K562 (cell line): ENCODE measurements around the gene MGA. TPM values are rescaled to one million over a fixed set of nuclear protein-coding genes. Genes with fewer than 3 reads are reported as not detected.

Source experiments
- ATAC-seq: fragments of 200-7000 bp; cut with Tn5 transposase; 3 replicates; pipeline ENCODE4 v1.9.1; 2020; ENCODE audit warnings: moderate library complexity
- BruUV-seq: library from RNA; stranded (reverse); fragments of 400-500 nt; replicated peaks from 2 replicates; lab custom pipeline; 2021; lab: Mats Ljungman, UMichigan
- CTCF ChIA-PET: fragments of 300-600 bp; formaldehyde crosslinking; extraction: SDS; loops from one replicate; lab custom pipeline; 2021; ENCODE audit warnings: low intra/inter-chr PET ratio; lab: Yijun Ruan, JAX
- POLR2A ChIA-PET: fragments of 300-600, 350-650 bp; sonication (Branson Sonifier 250); formaldehyde crosslinking; extraction: SDS; loops from one replicate; lab custom pipeline; 2021; ENCODE audit warnings: antibody characterized with exemption, inconsistent platforms; lab: Yijun Ruan, JAX
- DNase-seq, 4 experiments: peaks; one replicate each; pipeline versions ENCODE4 v3.0.0 to v3.0.0-alpha.2; 2011 to 2018; ENCODE audit warnings: low spot score in 3 of 4, mixed read lengths in 3 of 4; ENCODE audit errors: extremely low read depth in 1 of 4
- FAIRE-seq: peaks from 2 replicates; lab custom pipeline; 2011; peaks lifted over from hg19 to GRCh38; lab: Jason Lieb, UNC
- H2AFZ ChIP-seq: 2 replicates; pipeline ENCODE4 v1.6.0; 2011; ENCODE audit warnings: low read depth, low read length, control low read depth, inconsistent platforms
- H3K27ac ChIP-seq: fragments of 200-600 bp; 3 replicates; pipeline ENCODE4 v1.8.0; 2011; ENCODE audit warnings: low read depth, mild to moderate bottlenecking, control low read depth, inconsistent platforms, low read length, moderate library complexity, mixed read lengths; ENCODE audit errors: extremely low read depth
- H3K27me3 ChIP-seq, 2 experiments: fragments of 300-600 bp in 1 of 2; 2 replicates in 1 of 2; 3 replicates in 1 of 2; pipeline versions ENCODE4 v1.6.0 to v1.8.0; 2011; ENCODE audit warnings: inconsistent platforms in 2 of 2, low read length in 2 of 2, mild to moderate bottlenecking in 1 of 2, mixed read lengths in 1 of 2, moderate library complexity in 1 of 2; ENCODE audit not compliant: control insufficient read depth in 2 of 2, insufficient read depth in 2 of 2
- H3K36me3 ChIP-seq: fragments of 300-600 bp; 3 replicates; pipeline ENCODE4 v1.8.0; 2011; ENCODE audit warnings: mild to moderate bottlenecking, low read length, inconsistent platforms; ENCODE audit not compliant: control insufficient read depth, insufficient read depth
- H3K4me1 ChIP-seq, 2 experiments: fragments of 200-600 bp in 1 of 2; replicated peaks in 1 of 2; 2 replicates in 1 of 2; 3 replicates in 1 of 2; pipeline versions ENCODE4 v1.5.1 to v1.8.0; 2011; ENCODE audit warnings: inconsistent platforms in 2 of 2, low read length in 2 of 2, mild to moderate bottlenecking in 1 of 2, mixed read lengths in 1 of 2, moderate library complexity in 1 of 2; ENCODE audit not compliant: control insufficient read depth in 2 of 2, insufficient read depth in 2 of 2
- H3K4me2 ChIP-seq: 2 replicates; pipeline ENCODE4 v1.6.1; 2011; ENCODE audit warnings: low read length, control low read depth, inconsistent platforms, mixed read lengths; ENCODE audit not compliant: insufficient read depth
- H3K4me3 ChIP-seq: fragments of 200-600 bp; sonication (generic), shearing (Covaris generic); 2 replicates; pipeline ENCODE4 v1.5.1; 2016; ENCODE audit warnings: control low read depth, inconsistent platforms
- H3K79me2 ChIP-seq: fragments of 200-600 bp; 3 replicates; pipeline ENCODE4 v1.8.0; 2011; ENCODE audit warnings: low read length, inconsistent platforms; ENCODE audit not compliant: control insufficient read depth, insufficient read depth
- H3K9ac ChIP-seq, 2 experiments: 2 replicates each; pipeline versions ENCODE4 v1.6.0 to v1.6.1; 2011; ENCODE audit warnings: low read depth in 2 of 2, low read length in 2 of 2, control low read depth in 1 of 2, inconsistent platforms in 1 of 2, mild to moderate bottlenecking in 1 of 2, mixed read lengths in 1 of 2; ENCODE audit not compliant: insufficient read depth in 1 of 2
- H3K9me1 ChIP-seq: one replicate; pipeline ENCODE4 v1.6.0; 2011; ENCODE audit warnings: inconsistent platforms, mild to moderate bottlenecking, low read length, moderate library complexity; ENCODE audit not compliant: control insufficient read depth, insufficient read depth
- H3K9me3 ChIP-seq: replicated peaks from 2 replicates; pipeline ENCODE4 v1.5.1; 2011; ENCODE audit warnings: low read depth, low read length, inconsistent platforms; ENCODE audit not compliant: control insufficient read depth, insufficient read depth
- H4K20me1 ChIP-seq: replicated peaks from 2 replicates; pipeline ENCODE4 v1.6.1; 2011; ENCODE audit warnings: low read length, inconsistent platforms, mixed read lengths; ENCODE audit not compliant: control insufficient read depth, insufficient read depth
- CBFA2T2 ChIP-seq: fragments of 450-650 bp; conservative IDR thresholded peaks from 2 replicates; pipeline ENCODE4 v1.6.1; 2017; ENCODE audit warnings: mild to moderate bottlenecking
- HDAC6 ChIP-seq: IDR thresholded peaks from 2 replicates; pipeline ENCODE4 v1.6.1; 2012; ENCODE audit warnings: low read depth, mild to moderate bottlenecking, control low read depth, inconsistent platforms, low read length, moderate library complexity
- HMGXB4 ChIP-seq: sonication (generic); formaldehyde crosslinking; IDR thresholded peaks from 2 replicates; pipeline ENCODE4 v1.8.1; 2023; ENCODE audit warnings: mild to moderate bottlenecking, missing genetic modification reagents
- L3MBTL2 ChIP-seq: fragments of 450-650 bp; IDR thresholded peaks from 2 replicates; pipeline ENCODE4 v1.6.1; 2016; ENCODE audit warnings: mild to moderate bottlenecking, moderate library complexity
- MYC ChIP-seq, 2 experiments: fragments of 250-450 bp in 1 of 2; sonication (Bioruptor Pico) in 1 of 2; IDR thresholded peaks; 2 replicates each; pipeline versions ENCODE4 v1.5.1 to v1.6.1; 2012 to 2021; ENCODE audit warnings: low read depth in 2 of 2, borderline replicate concordance in 1 of 2, improper control_type of control experiment in 1 of 2, low read length in 1 of 2, mild to moderate bottlenecking in 1 of 2, moderate library complexity in 1 of 2
- PHF21A ChIP-seq: fragments of 450-650 bp; IDR thresholded peaks from 2 replicates; pipeline ENCODE4 v1.6.1; 2017; ENCODE audit warnings: low read depth, borderline replicate concordance
- PHF8 ChIP-seq: fragments of 200-600 bp; sonication (generic); IDR thresholded peaks from 2 replicates; pipeline ENCODE4 v1.6.1; 2012; ENCODE audit warnings: mixed run types, mild to moderate bottlenecking, inconsistent platforms, low read length, moderate library complexity, borderline replicate concordance
- SMARCE1 ChIP-seq: fragments of 450-650 bp; IDR thresholded peaks from 2 replicates; pipeline ENCODE4 v1.7.1; 2016; ENCODE audit warnings: mild to moderate bottlenecking
- TCF3 ChIP-seq: sonication (generic); formaldehyde crosslinking; IDR thresholded peaks from 2 replicates; pipeline ENCODE4 v1.4.0; 2020; ENCODE audit warnings: mild to moderate bottlenecking, missing genetic modification reagents
- ZNF408 ChIP-seq: fragments of 250-450 bp; sonication (Bioruptor Pico); IDR thresholded peaks from 2 replicates; pipeline ENCODE4 v1.4.0; 2020; ENCODE audit warnings: low read depth, mild to moderate bottlenecking, moderate library complexity
- ZNF644 ChIP-seq: fragments of 200-800 bp; sonication (Bioruptor generic); IDR thresholded peaks from 2 replicates; pipeline ENCODE4 v1.6.1; 2016; ENCODE audit warnings: low read depth, missing genetic modification characterization, missing compliant biosample characterization
- whole genome bisulfite sequencing: fragments of 100-300 bp; shearing (Covaris generic); methylation state at CpG from one replicate; pipeline ENCODE4 v1.1.6; 2016; ENCODE audit warnings: low coverage, mixed read lengths; ENCODE audit not compliant: insufficient coverage; ENCODE audit errors: missing lambda C conversion rate; 5-methylcytosine and 5-hydroxymethylcytosine counted together
- in situ Hi-C: fragments of 300-500 bp; cut with MboI; formaldehyde crosslinking; loops from 4 replicates; pipeline ENCODE4 v1.15.0; 2018; ENCODE audit warnings: inconsistent platforms, mixed read lengths
- intact Hi-C: fragments of 100-400 bp; cut with micrococcal nuclease; formaldehyde crosslinking; loops from 2 replicates; pipeline ENCODE4 v1.14.2; 2022
- polyA plus RNA-seq, 8 experiments: library from polyadenylated mRNA; depleted of rRNA in 4 of 8; stranded (reverse) in 5 of 8; unstranded in 3 of 8; fragments of >200 nt; fragmentation: Nextera tagmentation in 2 of 8; fragmentation: Illumina TruSeq in 1 of 8; extraction: Ambion mirVana in 2 of 8; extraction: Trizol in 1 of 8; gene quantifications; 2 replicates each; pipeline versions ENCODE4 v1.2.1 to v1.2.3, GENCODE V29; 2011 to 2014; ENCODE audit warnings: inconsistent platforms in 1 of 8, missing spikeins in 1 of 8
- total RNA-seq, 7 experiments: library from RNA; depleted of rRNA in 6 of 7; stranded (reverse); fragments of >200 nt in 6 of 7; fragmentation: Illumina TruSeq in 2 of 7; extraction: Trizol in 2 of 7; gene quantifications; 2 replicates each; pipeline versions ENCODE4 v1.2.1 to v1.2.3, GENCODE V29; 2011 to 2021; ENCODE audit warnings: low replicate concordance in 1 of 7
- TF ChIP-seq, protein P1 (sequence below): fragments of 450-650 bp; formaldehyde crosslinking; IDR thresholded peaks from 2 replicates; pipeline ENCODE4 v1.4.0; 2020; ENCODE audit warnings: mild to moderate bottlenecking
- TF ChIP-seq, protein P2 (sequence below): fragments of 250-450 bp; sonication (Bioruptor Pico); IDR thresholded peaks from 2 replicates; pipeline ENCODE4 v1.5.0; 2020; ENCODE audit warnings: mild to moderate bottlenecking, borderline replicate concordance
- TF ChIP-seq, protein P3 (sequence below): fragments of 200-800 bp; sonication (Bioruptor generic); IDR thresholded peaks from 2 replicates; pipeline ENCODE4 v1.6.1; 2017; ENCODE audit warnings: missing genetic modification characterization, missing compliant biosample characterization

The MGA gene
- total and polyA plus RNA-seq, 9 of the 15 experiments (the other 6 are each of a cell fraction or from before 2014, with no cell fraction given) = 4.7 to 56.1 (median 21.1) TPM

GRCh38 chr15:41630616-41631217, 29.5 kb upstream of the MGA start:
- CTCF ChIA-PET = no interaction called here

More at GRCh38 chr15:41630616-41631217, 29.5 kb upstream of the MGA start:
- in situ Hi-C loops = no loop called here
- WGBS = 26% methylated on average over 3 of the region's 3 CpGs
- Histone ChIP-seq H3K27ac (no peak overlapping the region), H2AFZ (no peak overlapping the region), H3K79me2 (no peaks in the 10 kb centered on the region), H3K27me3 (no peaks in the 10 kb centered on the region), H3K36me3 (no peaks in the 10 kb centered on the region), H3K4me1 (peaks cover 2 to 10% of the 10 kb centered on the region in 2 experiments; a peak in 2 of 5 replicates), H3K4me3 (no peak overlapping the region), H3K9me1 (no peaks in the 10 kb centered on the region), H3K9me3 (no peaks in the 10 kb centered on the region), H3K4me2 (no peak overlapping the region), H4K20me1 (no peaks in the 10 kb centered on the region), H3K9ac (no peak overlapping the region)
- intact Hi-C loops = no loop called here
- TF ChIP-seq, protein P1, sequence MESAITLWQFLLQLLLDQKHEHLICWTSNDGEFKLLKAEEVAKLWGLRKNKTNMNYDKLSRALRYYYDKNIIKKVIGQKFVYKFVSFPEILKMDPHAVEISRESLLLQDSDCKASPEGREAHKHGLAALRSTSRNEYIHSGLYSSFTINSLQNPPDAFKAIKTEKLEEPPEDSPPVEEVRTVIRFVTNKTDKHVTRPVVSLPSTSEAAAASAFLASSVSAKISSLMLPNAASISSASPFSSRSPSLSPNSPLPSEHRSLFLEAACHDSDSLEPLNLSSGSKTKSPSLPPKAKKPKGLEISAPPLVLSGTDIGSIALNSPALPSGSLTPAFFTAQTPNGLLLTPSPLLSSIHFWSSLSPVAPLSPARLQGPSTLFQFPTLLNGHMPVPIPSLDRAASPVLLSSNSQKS (CRISPR knock-in tag) = no peak
- TF ChIP-seq PHF21A (no peak), SMARCE1 (no peak), ZNF408 (CRISPR knock-in tag) (no peak), HMGXB4 (CRISPR knock-in tag) (no peak), TCF3 (CRISPR knock-in tag) (no peak), ZNF644 (tag) (no peak), L3MBTL2 (no peak), HDAC6 (no peak), PHF8 (no peak), CBFA2T2 (no peak), MYC (IDR thresholded peaks at IDR 0.05; ENCODE audit: low read depth, low read length) (no peak), MYC (CRISPR knock-in tag; IDR thresholded peaks at IDR 0.05; ENCODE audit: borderline replicate concordance, low read depth) (no peak)
- TF ChIP-seq, protein P2, sequence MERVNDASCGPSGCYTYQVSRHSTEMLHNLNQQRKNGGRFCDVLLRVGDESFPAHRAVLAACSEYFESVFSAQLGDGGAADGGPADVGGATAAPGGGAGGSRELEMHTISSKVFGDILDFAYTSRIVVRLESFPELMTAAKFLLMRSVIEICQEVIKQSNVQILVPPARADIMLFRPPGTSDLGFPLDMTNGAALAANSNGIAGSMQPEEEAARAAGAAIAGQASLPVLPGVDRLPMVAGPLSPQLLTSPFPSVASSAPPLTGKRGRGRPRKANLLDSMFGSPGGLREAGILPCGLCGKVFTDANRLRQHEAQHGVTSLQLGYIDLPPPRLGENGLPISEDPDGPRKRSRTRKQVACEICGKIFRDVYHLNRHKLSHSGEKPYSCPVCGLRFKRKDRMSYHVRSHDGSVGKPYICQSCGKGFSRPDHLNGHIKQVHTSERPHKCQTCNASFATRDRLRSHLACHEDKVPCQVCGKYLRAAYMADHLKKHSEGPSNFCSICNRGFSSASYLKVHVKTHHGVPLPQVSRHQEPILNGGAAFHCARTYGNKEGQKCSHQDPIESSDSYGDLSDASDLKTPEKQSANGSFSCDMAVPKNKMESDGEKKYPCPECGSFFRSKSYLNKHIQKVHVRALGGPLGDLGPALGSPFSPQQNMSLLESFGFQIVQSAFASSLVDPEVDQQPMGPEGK (CRISPR knock-in tag) = no peak
- TF ChIP-seq, protein P3, sequence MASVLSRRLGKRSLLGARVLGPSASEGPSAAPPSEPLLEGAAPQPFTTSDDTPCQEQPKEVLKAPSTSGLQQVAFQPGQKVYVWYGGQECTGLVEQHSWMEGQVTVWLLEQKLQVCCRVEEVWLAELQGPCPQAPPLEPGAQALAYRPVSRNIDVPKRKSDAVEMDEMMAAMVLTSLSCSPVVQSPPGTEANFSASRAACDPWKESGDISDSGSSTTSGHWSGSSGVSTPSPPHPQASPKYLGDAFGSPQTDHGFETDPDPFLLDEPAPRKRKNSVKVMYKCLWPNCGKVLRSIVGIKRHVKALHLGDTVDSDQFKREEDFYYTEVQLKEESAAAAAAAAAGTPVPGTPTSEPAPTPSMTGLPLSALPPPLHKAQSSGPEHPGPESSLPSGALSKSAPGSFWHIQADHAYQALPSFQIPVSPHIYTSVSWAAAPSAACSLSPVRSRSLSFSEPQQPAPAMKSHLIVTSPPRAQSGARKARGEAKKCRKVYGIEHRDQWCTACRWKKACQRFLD (CRISPR knock-in tag) = no peak
- FAIRE-seq (no peak), DNase-seq (no peak), ATAC-seq (no peak)
- POLR2A ChIA-PET = interaction anchor here (0.6 to 0.9 kb wide), 4 partner anchors 21 to 65 kb away, joined by 3 read pairs; no protein-coding TSS in a partner anchor
- BruUV-seq = no TSS peak
